HG03060 (cell line): ENCODE measurements around the gene ZNF474.
A peak's percentile ranks its signal among the peaks of the same experiment; 100 is the strongest.
"Not testable (repeated sequence)": the region's sequence is repeated elsewhere in the genome, so short reads cannot be mapped to it uniquely, and the experiment has no call there.

Experiments used
- ATAC-seq: cut with Tn5 transposase; IDR thresholded peaks from one replicate; pipeline ENCODE4 v1.9.1; 2021; ENCODE audit warnings: low read depth, moderate number of reproducible peaks; ENCODE audit not compliant: unreplicated experiment

Gene ZNF474

DNA sequence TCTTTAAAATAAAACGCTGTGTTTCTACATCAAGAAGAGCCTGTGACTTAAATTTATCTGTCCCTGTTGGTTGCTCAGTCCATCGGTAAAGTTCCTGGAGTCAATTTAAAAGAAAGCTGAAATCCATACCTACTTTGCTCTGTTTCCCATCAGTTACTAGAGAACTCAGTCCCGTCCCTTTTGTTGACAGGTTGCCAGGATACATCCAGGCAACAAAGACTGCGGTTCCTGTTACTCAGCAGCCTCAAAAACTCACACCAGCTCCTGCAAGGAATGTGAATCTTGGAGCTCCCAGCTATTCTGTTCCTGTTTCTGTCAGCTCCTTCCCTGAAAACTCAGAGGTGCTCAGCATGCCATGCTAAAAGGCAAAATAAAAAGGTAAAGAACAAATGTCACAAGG is at the start of gene ZNF474:
Gene ZNF474, plus strand, starts transcription at position 241 of the 400 bp plus-strand sequence. CDS start 22,445 bp downstream, outside the sequence.
- ATAC-seq: no peak

DNA sequence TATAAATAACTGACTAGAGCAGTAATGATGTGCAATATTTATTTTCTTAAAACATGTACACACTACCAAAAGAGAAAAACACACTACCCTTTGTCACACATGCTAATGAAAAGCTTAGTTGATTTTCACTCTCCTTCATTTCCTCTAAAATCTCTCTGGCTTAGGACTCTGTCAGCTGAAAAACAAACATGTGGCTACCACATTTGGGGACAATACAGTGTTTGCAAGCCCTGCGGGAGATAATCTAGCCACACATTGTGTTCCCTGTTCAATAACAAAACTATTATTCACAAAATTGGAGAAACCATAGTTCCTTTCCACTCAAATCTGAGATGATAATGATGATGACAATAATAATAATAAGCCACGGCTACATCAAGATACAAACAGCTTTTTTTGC is 47.8 kb upstream of the ZNF474 start:
- ATAC-seq: no peak

DNA sequence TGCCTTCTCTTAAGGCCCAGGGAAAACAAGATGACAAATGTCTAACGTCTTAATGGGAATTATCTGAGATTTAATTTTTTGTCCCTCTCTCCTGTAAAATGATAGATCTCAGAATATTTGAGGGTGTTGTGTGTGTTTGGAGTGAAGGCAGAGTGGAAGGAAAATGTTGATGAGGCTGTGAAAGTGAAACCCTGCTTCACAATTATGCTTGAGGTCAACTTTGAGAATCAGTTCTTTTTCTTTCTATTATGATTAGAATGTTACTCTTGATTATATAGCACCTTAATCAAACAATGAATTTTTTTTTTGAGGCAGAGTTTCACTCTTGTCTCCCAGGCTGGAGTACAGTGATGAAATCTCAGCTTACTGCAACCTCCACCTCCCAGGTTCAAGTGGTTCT is 45.8 kb upstream of the ZNF474 start:
- ATAC-seq: no peak

DNA sequence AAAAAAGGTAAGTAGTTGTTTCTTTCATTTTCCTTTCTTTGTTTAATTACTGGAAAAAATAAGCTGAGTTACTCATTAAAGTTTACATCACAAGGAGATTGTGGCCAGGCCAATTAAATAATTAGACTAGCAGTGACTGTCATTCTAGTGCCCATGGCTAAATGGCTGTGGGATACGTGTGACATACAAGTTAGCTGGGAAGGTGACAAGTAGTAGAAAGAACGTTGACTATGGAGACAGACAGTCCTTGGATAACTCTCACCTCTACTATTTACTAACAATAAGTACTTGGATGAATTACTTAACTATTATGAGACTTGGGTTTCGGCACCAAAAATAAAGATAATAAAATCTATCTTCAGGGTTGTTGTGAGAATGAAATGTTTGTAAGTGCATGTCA is 44.3 kb upstream of the ZNF474 start:
- ATAC-seq: no peak

DNA sequence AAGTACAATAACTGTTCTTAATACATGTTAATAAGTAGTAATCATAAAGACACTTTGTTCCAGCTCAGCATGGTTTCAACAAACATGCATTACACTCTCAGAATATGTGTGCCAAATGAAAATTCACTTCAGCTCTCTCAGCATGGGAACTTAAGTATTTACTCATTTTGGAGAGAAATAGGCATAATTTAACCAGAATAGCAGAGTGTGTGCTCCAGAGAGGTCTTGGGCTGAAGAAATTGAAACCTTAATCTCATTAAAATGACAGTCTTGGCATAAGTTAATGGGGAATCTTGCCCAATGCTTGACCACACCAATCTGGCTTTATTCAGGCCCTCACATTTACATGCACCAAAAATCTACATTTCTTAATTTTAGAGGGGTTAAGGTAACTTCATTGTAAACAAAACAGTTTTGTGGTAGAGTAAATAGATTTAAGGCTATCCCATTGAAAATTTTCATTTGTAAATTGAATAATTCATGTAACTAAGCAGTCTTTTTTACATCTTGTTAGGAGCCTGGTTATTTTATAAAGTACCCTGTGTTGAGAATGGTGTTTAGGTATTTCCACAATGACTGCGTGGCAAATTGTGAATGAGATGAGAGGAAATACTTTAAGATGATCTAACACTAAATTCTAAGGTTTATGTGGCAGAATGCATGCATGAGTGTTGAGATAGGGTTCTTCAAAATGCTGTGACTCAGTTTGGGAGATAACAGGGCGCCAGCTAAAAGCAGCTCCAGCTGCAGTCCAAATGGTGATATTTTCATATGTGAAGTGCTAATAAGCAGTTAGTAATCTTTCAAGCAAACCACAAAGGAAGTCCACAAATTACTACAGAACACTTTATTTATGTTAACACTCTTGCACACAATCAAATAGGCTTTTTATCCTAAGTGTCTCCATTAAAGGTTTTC is 40.0 kb upstream of the ZNF474 start:
- no peak for ATAC-seq

DNA sequence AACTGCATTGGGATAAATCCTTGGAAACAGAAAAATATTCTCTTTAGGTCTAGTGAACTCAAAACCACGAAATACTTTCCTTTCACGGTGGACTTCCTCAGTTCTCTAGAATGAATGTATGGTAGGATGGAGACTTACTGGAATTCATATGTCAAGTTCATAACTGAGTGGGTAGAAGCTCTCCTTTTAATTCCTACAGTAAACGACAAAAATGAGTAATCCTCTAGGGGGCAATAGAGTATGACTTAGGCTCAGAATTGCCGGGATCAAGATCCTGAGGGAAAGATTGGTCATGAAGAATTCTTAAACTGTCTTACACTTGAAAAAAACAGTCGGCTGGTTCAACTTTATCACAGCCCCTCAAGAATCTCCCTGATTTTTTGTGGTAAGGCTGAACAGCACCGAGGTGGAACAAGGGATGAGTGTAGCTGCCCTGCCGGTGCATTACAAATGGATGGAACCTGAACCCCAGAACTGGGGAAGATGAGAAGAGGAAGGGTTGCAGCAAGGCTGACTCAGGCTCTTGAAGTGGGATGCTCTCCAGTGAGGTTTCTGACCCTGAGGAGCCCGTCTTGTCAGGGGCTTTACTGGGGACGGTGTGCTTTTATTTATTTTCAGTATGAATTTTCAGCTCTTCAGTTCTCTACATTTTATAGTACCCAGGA is 37.3 kb upstream of the ZNF474 start:
- ATAC-seq: no peak

DNA sequence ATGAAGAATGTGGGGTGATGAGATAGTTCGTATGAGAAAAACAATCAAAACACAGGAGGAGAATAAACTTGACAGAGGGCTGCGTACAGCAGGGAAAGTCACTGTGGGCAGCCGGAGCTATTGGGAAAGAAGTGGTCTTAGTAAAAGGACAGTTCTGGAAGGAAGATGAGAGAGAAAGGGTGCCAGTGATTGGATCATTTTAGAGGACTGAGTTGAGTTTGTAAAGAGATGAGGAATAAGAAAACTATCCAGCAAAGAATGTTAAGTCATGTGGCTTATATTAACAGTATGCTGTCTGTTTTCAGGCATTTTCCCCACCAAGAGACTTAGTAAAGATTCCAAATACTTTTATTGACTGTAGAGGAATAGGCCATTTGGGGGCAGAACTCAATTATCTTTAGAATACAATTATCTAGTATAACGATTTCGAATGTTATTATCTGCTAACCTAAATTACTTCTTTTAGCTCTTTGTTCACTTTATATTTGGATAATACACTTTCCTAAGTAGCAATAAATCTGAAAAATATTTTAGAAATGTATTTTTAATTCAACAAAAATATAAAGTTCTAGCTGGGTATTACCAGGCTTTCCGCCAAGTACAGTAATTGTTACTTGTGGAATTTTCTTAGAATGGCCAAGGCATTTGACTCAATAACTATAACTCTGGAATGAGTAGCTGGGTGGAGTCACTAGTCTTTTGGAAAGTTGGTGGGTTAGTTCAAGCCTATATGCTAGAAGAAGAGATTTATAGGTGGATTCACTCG is 35.7 kb upstream of the ZNF474 start:
- no peak for ATAC-seq

DNA sequence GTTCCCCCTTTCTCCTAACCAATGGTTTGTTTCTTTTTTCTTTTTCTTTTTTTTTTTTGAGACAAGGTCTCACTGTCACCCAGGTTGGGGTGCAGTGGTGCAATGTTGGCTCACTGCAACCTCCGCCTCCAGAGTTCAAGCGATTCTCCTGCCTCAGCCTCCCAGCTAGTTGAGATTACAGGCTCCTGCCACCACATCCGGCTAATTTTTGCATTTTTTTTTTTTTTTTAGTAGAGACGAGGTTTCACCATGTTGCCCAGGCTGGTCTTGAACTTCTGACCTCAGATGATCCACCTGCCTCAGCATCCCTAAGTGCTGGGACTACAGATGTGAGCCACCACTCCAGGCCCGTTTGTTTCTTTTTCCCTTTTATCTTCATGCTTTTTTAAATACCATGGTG is 35.1 kb upstream of the ZNF474 start:
- ATAC-seq: not testable (repeated sequence)

DNA sequence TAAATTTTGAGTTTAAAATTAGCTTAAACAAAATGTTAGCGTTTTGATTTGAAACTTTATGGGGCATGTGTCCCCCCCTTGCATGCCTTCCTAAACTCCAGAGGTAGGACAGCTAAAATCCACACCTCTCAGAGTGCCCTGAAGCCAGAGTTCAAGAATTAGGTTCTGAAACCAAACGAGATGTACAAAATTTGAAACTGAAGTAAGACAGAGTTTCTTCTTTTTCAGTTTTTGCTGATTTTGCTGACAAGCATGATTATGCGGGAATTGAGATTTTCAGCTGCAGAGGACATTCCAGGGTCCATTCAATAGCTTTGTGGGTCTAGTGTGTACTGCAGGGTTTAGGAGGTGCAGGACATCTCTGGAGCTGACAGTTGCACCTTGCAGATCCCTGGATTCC is 34.2 kb upstream of the ZNF474 start:
- no peak for ATAC-seq

DNA sequence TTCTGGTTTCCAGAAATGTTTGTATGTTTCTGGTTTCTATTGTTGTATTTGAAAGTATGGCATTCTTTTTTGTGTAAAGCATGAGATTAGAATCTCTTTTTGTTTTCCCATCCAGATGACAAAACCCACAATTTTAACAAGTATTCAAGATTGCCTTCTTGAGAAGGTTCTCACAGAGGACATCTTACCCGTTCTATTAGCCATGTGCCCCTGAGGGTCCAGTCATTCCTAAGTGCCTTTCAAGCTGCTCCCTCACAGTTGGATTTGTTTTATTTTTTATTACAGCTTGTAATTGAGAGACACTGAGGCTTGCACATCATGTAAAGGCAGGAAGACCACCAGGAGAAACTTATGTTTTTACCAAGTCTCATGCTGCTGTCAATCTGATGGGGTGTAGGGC is 32.0 kb upstream of the ZNF474 start:
- ATAC-seq: no peak

DNA sequence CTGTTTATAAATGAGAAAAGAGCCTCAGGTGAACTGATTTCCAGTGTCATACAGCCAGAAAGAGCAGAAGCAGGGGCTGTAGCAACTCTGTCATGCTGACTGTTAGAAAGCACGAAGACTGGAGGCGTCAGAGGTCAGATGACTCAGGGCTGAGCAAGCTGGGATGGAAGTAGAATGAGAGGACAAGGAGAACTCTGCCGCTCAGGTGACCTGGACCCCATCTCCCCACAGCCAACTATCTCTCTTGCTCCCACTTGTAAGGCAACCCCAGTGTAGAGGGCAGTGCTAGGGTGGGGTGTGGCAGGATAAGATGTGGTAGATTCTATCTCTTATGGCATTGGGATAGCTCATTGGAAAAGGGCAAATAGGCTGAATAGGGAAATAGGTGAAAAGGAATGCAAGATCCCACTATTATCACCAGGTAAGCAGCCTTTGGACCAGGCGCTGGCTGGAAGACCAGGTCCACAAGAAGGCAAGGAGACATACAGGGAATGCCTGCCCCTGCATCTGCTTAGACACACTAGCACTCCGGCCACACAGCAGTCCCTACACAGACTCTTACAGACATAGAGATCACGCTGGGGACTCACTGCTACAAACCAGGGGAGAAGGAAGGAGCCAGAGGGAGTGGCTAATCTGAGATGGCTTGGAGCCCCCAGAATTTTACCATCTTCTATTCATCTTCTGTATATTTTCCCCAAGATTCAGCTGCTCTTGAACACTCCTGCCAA is 30.1 kb upstream of the ZNF474 start:
- ATAC-seq: no peak

DNA sequence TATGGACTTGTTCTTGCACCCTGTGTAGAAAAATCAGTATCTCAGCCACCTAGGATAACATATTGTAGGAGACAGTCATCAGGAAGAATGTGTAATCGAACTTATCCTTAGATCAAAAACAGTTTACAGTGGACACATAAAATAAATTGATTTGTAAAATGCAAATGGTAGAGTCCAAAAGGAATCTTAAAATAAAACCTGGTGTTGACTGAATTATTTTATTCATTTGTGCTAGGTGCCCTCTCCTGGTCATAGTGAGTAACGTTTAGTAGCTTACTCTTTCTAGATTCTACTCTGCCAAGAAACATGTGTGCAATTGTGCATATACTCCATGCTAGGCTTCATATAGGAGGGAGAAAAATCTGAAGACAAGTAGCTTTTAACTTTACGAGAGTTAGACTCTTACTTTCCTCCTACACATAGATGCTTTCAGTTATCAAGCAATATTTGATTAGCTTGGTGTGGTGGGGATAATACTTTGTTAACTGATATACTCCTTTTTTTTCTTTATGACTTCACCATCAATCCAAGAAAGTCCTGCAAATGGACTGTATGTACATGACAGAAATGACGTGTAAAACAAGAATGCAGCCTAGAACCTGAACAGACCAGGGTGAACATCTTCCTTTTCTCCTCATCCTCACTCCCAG is 27.6 kb upstream of the ZNF474 start:
- peak; percentile 64 for ATAC-seq

DNA sequence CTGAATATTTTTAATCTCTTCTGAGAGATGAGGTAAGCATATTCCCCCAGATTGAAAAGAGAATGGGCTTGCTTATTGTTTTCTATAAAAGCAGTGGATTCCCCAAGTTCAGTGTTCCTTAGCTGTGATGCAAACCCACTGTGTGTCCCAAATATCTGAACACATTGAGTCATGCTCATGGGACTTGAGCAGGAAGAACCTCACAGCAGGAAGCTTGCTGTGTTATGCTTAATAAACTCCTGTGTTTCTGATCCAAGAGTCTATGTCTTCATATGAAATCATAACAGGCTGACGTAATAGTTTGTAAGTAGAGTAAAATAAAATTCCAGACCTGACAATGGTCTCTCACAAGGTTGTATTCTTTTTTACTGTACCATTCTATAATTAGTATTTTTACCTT is 26.5 kb upstream of the ZNF474 start:
- no peak for ATAC-seq

DNA sequence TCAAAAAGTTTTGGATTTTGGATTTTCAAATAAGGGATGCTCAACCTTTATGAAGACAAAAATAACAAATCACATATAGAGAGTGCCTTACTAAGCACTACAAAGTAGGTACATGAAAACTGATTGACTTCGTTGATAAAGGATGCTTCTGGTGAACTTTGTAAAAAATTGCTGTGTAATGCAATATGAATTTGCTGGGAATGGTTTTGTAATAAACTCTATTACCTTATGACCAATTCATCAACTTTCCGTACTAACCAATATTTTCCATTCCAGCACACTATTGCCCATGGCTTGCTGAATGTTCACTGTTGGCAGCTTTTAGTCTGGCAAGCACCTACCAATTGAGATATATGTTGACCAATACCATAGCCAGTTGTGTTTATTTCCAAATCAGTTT is 23.4 kb upstream of the ZNF474 start:
- no peak for ATAC-seq

DNA sequence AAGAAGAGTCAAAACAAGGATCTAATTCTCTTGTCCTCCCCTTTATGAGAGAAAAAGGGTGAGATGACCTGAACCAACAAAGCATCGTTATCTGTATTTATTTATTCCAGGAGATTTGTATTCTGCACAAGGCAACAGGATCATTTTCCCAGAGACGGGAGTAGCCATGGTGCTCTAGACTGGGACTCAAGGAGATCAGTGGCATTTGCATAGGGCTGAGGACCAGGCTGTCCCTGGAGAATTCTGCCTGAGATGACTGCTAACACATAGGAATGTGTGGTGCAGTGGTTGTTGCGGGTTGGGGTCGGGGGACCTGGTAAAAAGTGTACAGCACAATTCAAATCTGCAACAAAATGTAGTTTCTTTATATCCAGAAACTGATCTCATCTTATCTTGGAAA is 22.3 kb upstream of the ZNF474 start:
- no peak for ATAC-seq

DNA sequence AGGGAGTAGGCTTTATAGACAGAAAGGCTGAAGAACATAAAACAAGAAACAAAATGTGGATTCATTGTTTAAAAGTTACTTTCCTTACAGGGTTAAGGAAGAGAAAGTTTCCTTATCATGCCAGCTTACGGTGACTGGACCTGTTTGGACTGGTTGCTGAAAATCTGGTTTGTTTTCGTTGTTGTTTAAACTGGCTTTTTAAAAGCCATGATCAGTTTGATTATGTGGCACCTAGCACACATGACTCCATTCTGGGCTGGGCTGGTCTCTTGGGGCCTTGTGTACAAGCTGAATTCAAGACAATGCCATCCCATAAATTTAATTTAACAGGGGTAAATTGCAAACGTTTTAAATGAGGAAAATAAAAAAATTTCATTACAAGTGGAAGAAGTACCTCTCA is 18.4 kb upstream of the ZNF474 start:
- ATAC-seq: no peak

DNA sequence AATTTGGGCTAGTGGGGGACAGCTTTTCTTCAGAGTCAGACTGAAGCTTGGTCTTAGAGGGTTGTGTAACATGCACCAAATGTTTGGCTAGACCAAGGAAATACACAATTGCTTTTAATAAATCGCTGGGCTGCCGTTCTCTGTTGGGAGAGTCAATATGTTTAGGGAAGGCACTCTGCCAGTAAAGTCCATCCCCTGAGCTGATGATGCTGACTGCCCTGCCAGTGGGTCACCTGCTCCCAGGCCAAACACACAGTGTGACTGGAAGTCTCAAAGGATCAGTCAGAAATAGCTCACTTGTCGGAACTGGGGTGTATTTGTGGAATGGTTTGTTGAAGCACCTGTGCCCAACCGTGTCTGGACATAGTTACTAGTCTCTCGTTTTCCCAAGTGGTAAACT is 17.9 kb upstream of the ZNF474 start:
- ATAC-seq: no peak

DNA sequence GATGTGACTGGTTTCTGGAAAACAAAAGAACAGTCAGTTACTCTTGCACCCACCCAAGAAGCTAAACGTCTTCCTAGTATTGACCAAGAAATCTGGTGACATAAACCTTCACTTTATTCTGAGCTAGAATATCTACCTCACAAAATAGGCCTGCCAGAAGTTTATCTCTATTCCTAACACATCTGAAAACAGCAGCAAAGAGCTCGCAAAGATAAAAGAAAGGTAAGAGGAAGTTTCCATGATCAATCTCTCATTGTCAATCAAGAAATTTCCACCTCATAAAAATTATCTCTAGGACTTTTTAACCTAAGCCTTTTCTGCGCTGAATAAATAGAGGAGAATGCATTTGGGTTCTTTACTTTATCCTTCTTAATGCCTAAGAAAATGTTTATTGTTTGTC is 17.3 kb upstream of the ZNF474 start:
- no peak for ATAC-seq

DNA sequence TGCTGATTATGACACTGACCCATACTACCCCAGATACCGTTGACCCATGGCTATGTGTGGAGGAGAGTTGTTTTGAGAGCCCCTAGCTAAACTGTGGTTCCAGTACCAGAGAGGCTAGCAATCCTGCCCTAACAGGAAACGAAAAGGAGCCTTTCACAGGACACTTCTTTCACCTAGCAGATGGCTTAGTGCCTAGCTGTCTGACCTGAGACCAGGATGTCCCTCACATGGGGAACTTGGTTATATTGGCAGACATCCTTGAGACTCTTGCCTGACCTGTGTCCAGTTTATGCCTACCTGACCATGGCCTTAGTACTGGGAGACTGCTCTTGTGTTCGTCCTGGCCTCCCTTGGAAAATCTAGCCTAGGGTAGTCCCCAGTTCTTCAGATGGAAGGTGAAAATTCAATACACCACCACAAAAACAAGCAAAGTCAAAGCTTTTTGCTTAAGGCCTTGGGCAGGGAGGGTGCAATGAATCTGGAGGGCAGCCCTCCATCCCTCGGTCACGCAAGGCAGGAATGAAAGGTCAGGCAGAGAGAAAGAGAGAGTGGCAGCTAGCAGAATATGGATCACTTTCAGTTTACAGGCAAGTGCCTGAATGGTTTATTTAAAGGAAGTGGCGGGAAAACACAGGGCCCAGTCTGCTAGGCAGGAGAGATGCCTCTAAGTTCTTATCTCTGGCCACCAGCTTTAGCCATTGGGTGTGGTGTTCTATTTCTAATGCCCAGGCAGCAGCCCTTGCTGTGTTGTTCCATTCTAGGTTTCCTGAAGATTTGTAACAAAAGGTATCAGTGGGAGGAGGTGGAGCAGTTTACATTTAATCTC is 16.4 kb upstream of the ZNF474 start:
- ATAC-seq: no peak
